CD14-positive monocyte (primary cell): Measurements from ENCODE around the gene TMEM258. TPM values are rescaled to one million over a fixed set of nuclear protein-coding genes. Genes with fewer than 3 reads are reported as not detected.

Experiments used
- DNase-seq, 3 donors: peaks; one replicate each; pipeline ENCODE4 v3.0.0-alpha.2; 2011 to 2022
- H2AFZ ChIP-seq: 2 replicates; pipeline ENCODE4 v1.6.0; 2012; ENCODE audit warnings: mild to moderate bottlenecking, low read depth, low read length, inconsistent platforms; ENCODE audit not compliant: insufficient read depth, poor library complexity, severe bottlenecking
- H3K27ac ChIP-seq, 2 donors: 1 replicate in 1 of 2; 2 replicates in 1 of 2; pipeline ENCODE4 v1.5.1; 2012 to 2013; ENCODE audit warnings: low read length in 2 of 2, control low read depth in 1 of 2, inconsistent platforms in 1 of 2, low read depth in 1 of 2, mild to moderate bottlenecking in 1 of 2
- H3K27me3 ChIP-seq, 2 donors: one replicate each; pipeline versions ENCODE4 v1.6.0 to v1.6.1; 2011 to 2013; ENCODE audit warnings: low read length in 2 of 2; ENCODE audit not compliant: control insufficient read depth in 2 of 2, insufficient read depth in 2 of 2
- H3K36me3 ChIP-seq, 2 donors: replicated peaks in 1 of 2; 1 replicate in 1 of 2; 2 replicates in 1 of 2; pipeline versions ENCODE4 v1.5.1 to v1.6.1; 2012 to 2013; ENCODE audit warnings: low read length in 2 of 2, control low read depth in 1 of 2, inconsistent platforms in 1 of 2, mild to moderate bottlenecking in 1 of 2; ENCODE audit not compliant: insufficient read depth in 2 of 2, control insufficient read depth in 1 of 2
- H3K4me1 ChIP-seq, 2 donors: 1 replicate in 1 of 2; 2 replicates in 1 of 2; pipeline versions ENCODE4 v1.5.1 to v1.6.1; 2012 to 2013; ENCODE audit warnings: low read length in 2 of 2, control low read depth in 1 of 2, inconsistent platforms in 1 of 2, mild to moderate bottlenecking in 1 of 2, moderate library complexity in 1 of 2; ENCODE audit not compliant: insufficient read depth in 2 of 2, control insufficient read depth in 1 of 2
- H3K4me2 ChIP-seq: replicated peaks from 2 replicates; pipeline ENCODE3; 2012; ENCODE audit warnings: low read length, moderate library complexity, mild to moderate bottlenecking; ENCODE audit not compliant: poor library complexity, severe bottlenecking; ENCODE audit errors: extremely low read depth
- H3K4me3 ChIP-seq, 3 experiments: fragments of 200-600 bp in 1 of 3; sonication (generic) in 1 of 3; replicated peaks in 1 of 3; 1 replicate in 2 of 3; 2 replicates in 1 of 3; pipeline ENCODE4 v1.5.1; 2011 to 2013; ENCODE audit warnings: low read length in 3 of 3, mild to moderate bottlenecking in 3 of 3, control low read depth in 2 of 3, low read depth in 2 of 3, inconsistent platforms in 1 of 3, moderate library complexity in 1 of 3
- H3K79me2 ChIP-seq: 2 replicates; pipeline ENCODE4 v1.6.0; 2012; ENCODE audit warnings: mild to moderate bottlenecking, control low read depth, inconsistent platforms, low read length, moderate library complexity; ENCODE audit not compliant: insufficient read depth
- H3K9ac ChIP-seq: 2 replicates; pipeline ENCODE4 v1.6.0; 2017; ENCODE audit warnings: low read length, mild to moderate bottlenecking; ENCODE audit not compliant: insufficient read depth, poor library complexity, severe bottlenecking
- H3K9me3 ChIP-seq, 2 donors: replicated peaks in 1 of 2; 1 replicate in 1 of 2; 2 replicates in 1 of 2; pipeline versions ENCODE4 v1.5.1 to v1.6.1; 2012 to 2013; ENCODE audit warnings: low read length in 2 of 2, control low read depth in 1 of 2; ENCODE audit not compliant: control insufficient read depth in 1 of 2, insufficient read depth in 1 of 2
- H4K20me1 ChIP-seq: 2 replicates; pipeline ENCODE4 v1.6.0; 2012; ENCODE audit warnings: mild to moderate bottlenecking, low read length, control low read depth, moderate library complexity; ENCODE audit not compliant: insufficient read depth
- H3K27ac Mint-ChIP-seq, 7 donors: one replicate each; pipeline ENCODE4 v1.8.0; 2020; ENCODE audit warnings: mild to moderate bottlenecking in 7 of 7, mixed read lengths in 7 of 7, moderate library complexity in 6 of 7, inconsistent platforms in 2 of 7
- H3K27me3 Mint-ChIP-seq, 3 donors: one replicate each; pipeline ENCODE4 v1.8.0; 2021 to 2022; ENCODE audit warnings: low read depth in 3 of 3, mild to moderate bottlenecking in 3 of 3, mixed read lengths in 3 of 3, moderate library complexity in 3 of 3, inconsistent platforms in 1 of 3
- H3K36me3 Mint-ChIP-seq, 2 donors: one replicate each; pipeline ENCODE4 v1.8.0; 2020; ENCODE audit warnings: mixed read lengths in 2 of 2, inconsistent platforms in 1 of 2, mild to moderate bottlenecking in 1 of 2
- H3K4me1 Mint-ChIP-seq: one replicate; pipeline ENCODE4 v1.8.0; 2020; ENCODE audit warnings: mild to moderate bottlenecking, mixed read lengths
- H3K4me3 Mint-ChIP-seq, 2 donors: one replicate each; pipeline ENCODE4 v1.8.0; 2020; ENCODE audit warnings: mild to moderate bottlenecking in 2 of 2, mixed read lengths in 2 of 2, moderate library complexity in 1 of 2
- H3K9me3 Mint-ChIP-seq, 7 donors: one replicate each; pipeline ENCODE4 v1.8.0; 2020 to 2022; ENCODE audit warnings: mixed read lengths in 7 of 7, mild to moderate bottlenecking in 6 of 7, moderate library complexity in 6 of 7, inconsistent platforms in 2 of 7
- CTCF ChIP-seq: fragments of 200-600 bp; IDR thresholded peaks from one replicate; pipeline ENCODE4 v1.8.0; 2022; ENCODE audit warnings: antibody characterized with exemption, mild to moderate bottlenecking
- WGBS: methylation state at CpG from one replicate; pipeline ENCODE4 v1.1.5; 2013; ENCODE audit warnings: missing lambda C conversion rate; ENCODE audit not compliant: insufficient coverage; 5-methylcytosine and 5-hydroxymethylcytosine counted together
- intact Hi-C, 2 donors: fragments of 100-400 bp; cut with micrococcal nuclease; formaldehyde crosslinking; loops; one replicate each; pipeline versions ENCODE4 v1.15.0 to v1.15.1; 2023
- polyA plus RNA-seq, 3 donors: library from polyadenylated mRNA; depleted of rRNA in 1 of 3; unstranded in 2 of 3; stranded (reverse) in 1 of 3; fragments of 300-500 nt in 2 of 3; fragments of >200 nt in 1 of 3; fragmentation: Illumina TruSeq in 2 of 3; gene quantifications; 1 replicate in 2 of 3; 2 replicates in 1 of 3; pipeline ENCODE4 v1.2.3, GENCODE V29; 2012 to 2021

The TMEM258 gene
- polyA plus RNA-seq, 3 donors = 199 to 224 (median 220) TPM

- DNase-seq = peak in 2 of 3 donors; percentile 30 to 40
- H3K27ac Mint-ChIP-seq = peak overlapping the region; percentile 97 to 99 (median 98)
Observed at GRCh38 chr11:61814247-61814957, 22.0 kb upstream of the TMEM258 start.

More at GRCh38 chr11:61814247-61814957, 22.0 kb upstream of the TMEM258 start:
- H3K4me1 ChIP-seq = peaks cover 20 to 35% of the 10 kb centered on the region in 2 donors
- Mint-ChIP-seq H3K36me3 (peaks cover 31 to 43% of the 10 kb centered on the region in 2 donors), H3K9me3 (peaks cover 0 to 5% (median 0%) of the 10 kb centered on the region in 7 donors), H3K27me3 (peaks cover 1 to 5% (median 2%) of the 10 kb centered on the region in 3 donors), H3K4me3 (peak overlapping the region; percentile 94 to 98), H3K4me1 (peaks cover 17% of the 10 kb centered on the region)
- H3K36me3 ChIP-seq = peaks cover 20 to 38% of the 10 kb centered on the region in 2 donors
- intact Hi-C loops = no loop called here
- H3K9ac ChIP-seq = peak overlapping the region; percentile 94
- H3K79me2 ChIP-seq = peaks cover 16% of the 10 kb centered on the region
- no peaks in the 10 kb centered on the region for H3K27me3 ChIP-seq
- H2AFZ ChIP-seq = peak overlapping the region; percentile 78
- WGBS = 67% methylated on average over 14 of the region's 16 CpGs
- H4K20me1 ChIP-seq = no peaks in the 10 kb centered on the region
- H3K4me3 ChIP-seq = peak overlapping the region; percentile 74 to 90 (median 75)
- TF ChIP-seq CTCF = no peak
- peak overlapping the region; percentile 95 to 96 for H3K27ac ChIP-seq
- H3K4me2 ChIP-seq = peak overlapping the region; percentile 99
- peaks cover 0 to 6% of the 10 kb centered on the region in 2 donors for H3K9me3 ChIP-seq
